ENCODE data around the gene ZBTB8B.

ZBTB8B gene

DNA sequence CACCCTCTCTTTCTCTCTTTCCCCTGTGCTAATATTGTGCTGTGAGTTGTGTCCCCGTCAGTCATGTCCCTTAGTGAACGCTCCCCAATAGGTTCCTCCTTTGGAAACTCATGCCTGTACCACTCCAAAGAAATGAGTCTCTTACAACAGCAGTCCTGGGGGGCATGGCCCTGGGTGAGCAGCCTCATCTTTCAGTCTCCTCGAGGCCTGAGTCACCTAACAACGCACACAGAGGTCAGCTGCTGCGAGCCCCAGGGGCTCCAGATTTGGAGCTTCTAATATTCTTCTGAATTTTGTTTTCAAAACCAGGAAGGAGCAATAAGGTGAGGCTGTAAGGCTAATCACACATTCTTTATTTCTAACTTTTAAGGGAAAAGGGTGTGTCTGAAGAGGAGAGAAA, 43.9 kb downstream of the ZBTB8B start:
- no peak for DNase-seq (ENCODE audit: low read depth)

DNA sequence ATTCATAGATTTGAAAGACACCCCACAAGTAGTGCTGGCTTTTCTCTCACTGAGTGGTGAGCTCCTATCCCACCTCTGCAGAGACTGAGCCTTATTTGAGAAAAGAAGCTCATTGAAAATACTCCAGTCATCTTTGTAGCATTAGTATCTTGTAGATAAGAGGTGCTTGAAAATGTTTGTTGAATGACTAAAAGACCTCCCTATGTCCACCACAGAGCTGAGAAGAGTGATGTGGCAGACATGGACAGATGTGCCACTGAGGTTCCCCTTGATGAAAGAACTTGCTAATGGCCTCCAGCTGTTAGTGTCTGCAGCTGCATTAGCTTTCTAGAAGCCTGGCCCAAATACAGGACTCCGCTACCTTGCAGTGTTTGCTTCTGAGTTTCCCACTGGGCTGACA, 45.1 kb downstream of the ZBTB8B start:
- no peak for DNase-seq (ENCODE audit: low read depth)

Measured in fibroblast of the conjunctiva (primary cell).